Gastrocnemius medialis (tissue), 4 donors: Measurements from ENCODE around the gene RBM38. TPM values are rescaled to one million over a fixed set of nuclear protein-coding genes. Genes with fewer than 3 reads are reported as not detected.

Experiments
- ATAC-seq, 2 donors: fragments of 150-250 bp; one replicate each; pipeline ENCODE4 v1.9.1; 2016
- DNase-seq, 2 donors: peaks; one replicate each; pipeline ENCODE4 v3.0.0-alpha.2; 2019
- H3K27ac ChIP-seq, 4 donors: fragments of 200-600 bp; sonication (generic); 1 replicate in 1 of 4; 2 replicates in 3 of 4; pipeline ENCODE4 v1.5.1; 2016 to 2018; ENCODE audit warnings: mild to moderate bottlenecking in 2 of 4, moderate library complexity in 1 of 4
- H3K27me3 ChIP-seq, 3 donors: fragments of 200-600 bp; sonication (generic) in 2 of 3; 1 replicate in 1 of 3; 2 replicates in 2 of 3; pipeline versions ENCODE4 v1.5.1 to v1.6.0; 2016 to 2019; ENCODE audit warnings: mild to moderate bottlenecking in 1 of 3, moderate library complexity in 1 of 3
- H3K36me3 ChIP-seq, 2 donors: fragments of 200-600 bp; sonication (generic) in 1 of 2; one replicate each; pipeline ENCODE4 v1.5.1; 2017 to 2018
- H3K4me1 ChIP-seq, 2 donors: fragments of 200-600 bp; sonication (generic) in 1 of 2; one replicate each; pipeline ENCODE4 v1.5.1; 2016 to 2017; ENCODE audit warnings: mild to moderate bottlenecking in 2 of 2
- H3K4me3 ChIP-seq, 4 donors: fragments of 200-600 bp; sonication (generic) in 3 of 4; 1 replicate in 1 of 4; 2 replicates in 3 of 4; pipeline ENCODE4 v1.5.1; 2016 to 2019; ENCODE audit warnings: mild to moderate bottlenecking in 2 of 4
- H3K9me3 ChIP-seq, 3 donors: fragments of 200-600 bp; sonication (generic) in 2 of 3; 1 replicate in 1 of 3; 2 replicates in 2 of 3; pipeline ENCODE4 v1.5.1; 2016 to 2019
- POLR2A ChIP-seq, 2 donors: fragments of 450-650 bp; IDR thresholded peaks; one replicate each; pipeline ENCODE4 v1.6.1; 2017; ENCODE audit warnings: antibody characterized with exemption in 2 of 2, mild to moderate bottlenecking in 2 of 2, moderate library complexity in 2 of 2
- in situ Hi-C, 4 donors: fragments of 200-750 bp; cut with MboI; loops; one replicate each; pipeline versions ENCODE4 v1.15.0 to v1.8.0; 2017; ENCODE audit warnings: low sequenced_read_pairs in 4 of 4
- intact Hi-C: fragments of 100-400 bp; cut with DNase I; formaldehyde crosslinking; loops from one replicate; pipeline ENCODE4 v1.15.1; 2023; ENCODE audit warnings: low total_unique reads
- total RNA-seq, 4 donors: library from RNA; depleted of rRNA; stranded (reverse); fragments of >200 nt; gene quantifications; one replicate each; pipeline versions ENCODE4 v1.1.0 to v1.2.3, GENCODE V29; 2016
- TF ChIP-seq, protein P1 (sequence below), 5 experiments: fragments of 450-650 bp in 3 of 5; fragments of 200-600 bp in 2 of 5; sonication (generic) in 2 of 5; IDR thresholded peaks in 4 of 5; conservative IDR thresholded peaks in 1 of 5; 1 replicate in 4 of 5; 2 replicates in 1 of 5; pipeline ENCODE4 v1.5.1; 2016 to 2019; ENCODE audit warnings: antibody characterized with exemption in 5 of 5, mild to moderate bottlenecking in 3 of 5, moderate library complexity in 3 of 5

Gene RBM38
- total RNA-seq, 4 donors from 2014 or later, result 56.7 to 229 (median 177) TPM

DNA sequence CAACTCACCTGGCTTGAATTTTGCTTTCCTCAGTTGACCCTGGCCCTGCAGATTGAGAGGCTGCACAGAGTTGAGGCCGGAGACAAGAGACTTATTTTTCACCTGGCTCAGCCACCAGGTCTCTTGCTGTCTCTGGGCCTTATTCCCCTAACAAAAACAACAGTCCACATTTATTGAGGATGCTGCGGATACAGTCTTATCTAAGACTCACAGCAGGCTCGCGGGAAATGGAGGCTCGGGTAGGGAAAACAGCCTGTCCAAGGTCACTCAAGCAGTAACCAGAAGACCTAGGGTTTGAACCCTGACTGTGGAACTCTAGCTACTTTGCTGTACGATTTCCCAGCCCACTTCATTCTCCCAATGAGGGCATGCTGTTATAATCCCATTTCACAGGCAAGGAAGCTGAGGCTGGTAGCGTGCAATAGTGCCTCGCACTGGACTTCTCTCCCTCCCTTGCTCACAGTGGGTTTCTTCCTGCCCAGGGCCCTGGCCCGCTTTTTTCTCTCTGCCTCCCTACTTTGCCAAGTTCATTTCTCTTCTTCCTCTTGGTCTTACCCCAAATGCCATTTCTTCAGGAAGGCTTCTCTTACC, 57.7 kb downstream of the RBM38 start:
- Histone ChIP-seq H3K27ac (peak overlapping the region; percentile 63 to 96 (median 72)), H3K36me3 (no peaks in the 10 kb centered on the region), H3K4me3 (no peak overlapping the region), H3K27me3 (no peaks in the 10 kb centered on the region), H3K9me3 (no peaks in the 10 kb centered on the region), H3K4me1 (peaks cover 46 to 61% of the 10 kb centered on the region in 2 donors)
- in situ Hi-C loops (no loop called here), intact Hi-C loops (no loop called here)
- ATAC-seq (no peak), DNase-seq (no peak)
- TF ChIP-seq, protein P1, sequence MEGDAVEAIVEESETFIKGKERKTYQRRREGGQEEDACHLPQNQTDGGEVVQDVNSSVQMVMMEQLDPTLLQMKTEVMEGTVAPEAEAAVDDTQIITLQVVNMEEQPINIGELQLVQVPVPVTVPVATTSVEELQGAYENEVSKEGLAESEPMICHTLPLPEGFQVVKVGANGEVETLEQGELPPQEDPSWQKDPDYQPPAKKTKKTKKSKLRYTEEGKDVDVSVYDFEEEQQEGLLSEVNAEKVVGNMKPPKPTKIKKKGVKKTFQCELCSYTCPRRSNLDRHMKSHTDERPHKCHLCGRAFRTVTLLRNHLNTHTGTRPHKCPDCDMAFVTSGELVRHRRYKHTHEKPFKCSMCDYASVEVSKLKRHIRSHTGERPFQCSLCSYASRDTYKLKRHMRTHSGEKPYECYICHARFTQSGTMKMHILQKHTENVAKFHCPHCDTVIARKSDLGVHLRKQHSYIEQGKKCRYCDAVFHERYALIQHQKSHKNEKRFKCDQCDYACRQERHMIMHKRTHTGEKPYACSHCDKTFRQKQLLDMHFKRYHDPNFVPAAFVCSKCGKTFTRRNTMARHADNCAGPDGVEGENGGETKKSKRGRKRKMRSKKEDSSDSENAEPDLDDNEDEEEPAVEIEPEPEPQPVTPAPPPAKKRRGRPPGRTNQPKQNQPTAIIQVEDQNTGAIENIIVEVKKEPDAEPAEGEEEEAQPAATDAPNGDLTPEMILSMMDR (IDR thresholded peaks at IDR 0.05 in 4 of 5, conservative IDR thresholded peaks at IDR 0.05 in 1 of 5), result no peak
- no peak for TF ChIP-seq POLR2A (IDR thresholded peaks at IDR 0.05)

DNA sequence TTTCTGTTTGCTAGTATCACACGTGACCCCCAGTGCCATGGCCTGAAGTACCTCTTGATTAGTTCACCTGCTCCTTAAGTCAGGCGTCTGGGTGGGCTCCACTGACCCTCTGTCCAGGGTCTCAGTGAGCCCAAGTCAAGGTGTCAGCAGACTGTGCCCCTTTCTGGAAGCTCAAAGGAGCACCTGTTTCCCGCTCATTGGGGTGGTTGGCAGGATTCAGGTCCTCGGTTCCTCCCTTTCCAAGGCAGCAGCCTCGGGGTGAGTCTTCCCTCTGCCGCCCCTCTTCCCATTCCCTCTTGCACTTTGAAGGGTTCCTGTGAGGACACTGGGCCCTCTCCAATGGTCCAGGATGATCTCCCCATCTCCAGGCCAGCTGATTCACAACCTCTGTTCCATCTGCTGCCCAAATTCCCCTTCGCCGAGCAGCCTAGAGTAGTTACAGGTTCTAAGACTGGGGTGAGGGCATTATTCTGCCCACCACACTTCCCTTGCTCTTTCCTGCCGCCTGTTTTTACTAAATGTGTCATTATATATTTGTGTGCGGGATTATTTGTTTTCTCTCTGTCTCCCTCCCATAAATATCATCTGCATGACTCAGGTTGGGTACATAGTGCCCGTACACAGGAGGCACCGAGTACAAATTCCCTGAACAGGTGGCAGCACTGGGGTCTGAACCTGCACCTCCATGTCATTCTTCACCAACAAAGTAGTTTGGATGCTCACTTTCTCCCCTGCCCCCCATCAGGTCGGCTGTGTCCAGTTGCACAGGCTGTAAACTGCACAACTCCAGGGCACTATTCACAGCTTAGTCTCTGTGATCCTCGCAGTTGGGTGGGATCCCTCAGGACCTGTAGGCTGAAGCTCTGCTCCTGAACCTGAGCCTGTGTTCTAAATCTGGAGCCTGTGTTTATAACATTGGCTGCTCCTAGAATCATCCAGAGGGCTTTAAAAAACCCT, 58.5 kb downstream of the RBM38 start:
- Histone ChIP-seq H3K4me1 (peaks cover 46 to 57% of the 10 kb centered on the region in 2 donors), H3K27me3 (no peaks in the 10 kb centered on the region), H3K4me3 (no peak overlapping the region), H3K36me3 (no peaks in the 10 kb centered on the region), H3K27ac (peak overlapping the region; percentile 63 to 96 (median 72)), H3K9me3 (no peaks in the 10 kb centered on the region)
- in situ Hi-C loops, result no loop called here
- peak in 1 of 2 donors; percentile 50 for ATAC-seq
- TF ChIP-seq, protein P1 (IDR thresholded peaks at IDR 0.05 in 4 of 5, conservative IDR thresholded peaks at IDR 0.05 in 1 of 5), result no peak
- peak in 1 of 2 donors; percentile 26 for TF ChIP-seq POLR2A (IDR thresholded peaks at IDR 0.05)
- no peak for DNase-seq
- intact Hi-C loops, result no loop called here

DNA sequence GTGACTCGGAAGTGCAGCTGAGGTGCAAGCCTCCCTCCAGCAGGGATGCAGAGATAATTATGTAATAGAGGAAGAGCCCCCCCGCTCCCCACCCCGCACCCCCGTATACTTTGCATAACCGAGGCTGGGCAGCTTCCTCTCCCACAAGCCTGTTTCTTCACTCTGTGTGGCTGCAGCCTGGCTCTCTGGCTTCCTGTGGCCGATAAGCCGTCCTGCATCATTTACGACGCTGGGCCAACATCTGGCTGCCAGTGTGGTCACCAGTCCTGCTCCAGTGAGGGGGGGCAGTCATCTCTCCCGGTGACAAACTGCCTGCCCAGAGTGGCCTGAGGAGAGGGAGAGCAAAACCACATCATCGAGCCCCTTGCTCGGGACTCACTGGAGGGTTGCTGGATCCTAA, 59.2 kb downstream of the RBM38 start:
- no peaks in the 10 kb centered on the region for H3K9me3 ChIP-seq
- no peaks in the 10 kb centered on the region for H3K36me3 ChIP-seq
- intact Hi-C loops (no loop called here), in situ Hi-C loops (no loop called here)
- DNase-seq (peak in 1 of 2 donors; percentile 36), ATAC-seq (peak in 1 of 2 donors; percentile 18)
- TF ChIP-seq, protein P1 (IDR thresholded peaks at IDR 0.05 in 4 of 5, conservative IDR thresholded peaks at IDR 0.05 in 1 of 5), result no peak
- TF ChIP-seq POLR2A (IDR thresholded peaks at IDR 0.05), result no peak
- H3K4me3 ChIP-seq, result no peak overlapping the region
- peaks cover 41 to 52% of the 10 kb centered on the region in 2 donors for H3K4me1 ChIP-seq
- no peaks in the 10 kb centered on the region for H3K27me3 ChIP-seq
- peak overlapping the region; percentile 63 to 96 (median 72) for H3K27ac ChIP-seq

DNA sequence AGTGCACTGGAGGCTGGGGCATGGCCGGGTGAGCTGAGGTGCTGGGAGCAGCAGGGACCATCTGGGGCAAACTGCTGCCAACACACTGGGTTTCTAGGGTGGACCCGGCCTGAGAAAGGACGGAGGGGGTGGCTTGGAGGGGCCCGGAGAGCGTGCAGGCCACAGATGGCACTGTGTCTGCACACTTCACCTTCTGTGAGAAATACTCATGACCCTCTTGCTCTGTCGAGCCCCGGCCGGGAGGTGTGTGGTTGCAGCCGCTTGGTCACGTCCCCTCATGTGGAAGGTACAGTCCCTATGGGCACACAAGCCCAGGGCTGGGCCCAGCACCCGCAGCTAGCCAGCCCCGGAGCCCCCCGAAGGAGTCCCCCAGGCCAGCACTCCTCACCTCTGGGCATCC, 59.7 kb downstream of the RBM38 start:
- Histone ChIP-seq H3K27ac (peak overlapping the region; percentile 63 to 96 (median 72)), H3K9me3 (no peaks in the 10 kb centered on the region), H3K4me1 (peaks cover 41 to 52% of the 10 kb centered on the region in 2 donors), H3K4me3 (no peak overlapping the region), H3K27me3 (no peaks in the 10 kb centered on the region), H3K36me3 (no peaks in the 10 kb centered on the region)
- intact Hi-C loops, result no loop called here
- no peak for DNase-seq
- ATAC-seq, result no peak
- in situ Hi-C loops, result no loop called here
- TF ChIP-seq POLR2A (IDR thresholded peaks at IDR 0.05), result no peak
- TF ChIP-seq, protein P1 (IDR thresholded peaks at IDR 0.05 in 4 of 5, conservative IDR thresholded peaks at IDR 0.05 in 1 of 5), result no peak
